DMS79 (cell line): ENCODE measurements around the gene CUX1.

Source experiments
- DNase-seq: peaks from one replicate; lab custom pipeline; 2025; lab: John Stamatoyannopoulos, UW

CUX1 gene

DNA sequence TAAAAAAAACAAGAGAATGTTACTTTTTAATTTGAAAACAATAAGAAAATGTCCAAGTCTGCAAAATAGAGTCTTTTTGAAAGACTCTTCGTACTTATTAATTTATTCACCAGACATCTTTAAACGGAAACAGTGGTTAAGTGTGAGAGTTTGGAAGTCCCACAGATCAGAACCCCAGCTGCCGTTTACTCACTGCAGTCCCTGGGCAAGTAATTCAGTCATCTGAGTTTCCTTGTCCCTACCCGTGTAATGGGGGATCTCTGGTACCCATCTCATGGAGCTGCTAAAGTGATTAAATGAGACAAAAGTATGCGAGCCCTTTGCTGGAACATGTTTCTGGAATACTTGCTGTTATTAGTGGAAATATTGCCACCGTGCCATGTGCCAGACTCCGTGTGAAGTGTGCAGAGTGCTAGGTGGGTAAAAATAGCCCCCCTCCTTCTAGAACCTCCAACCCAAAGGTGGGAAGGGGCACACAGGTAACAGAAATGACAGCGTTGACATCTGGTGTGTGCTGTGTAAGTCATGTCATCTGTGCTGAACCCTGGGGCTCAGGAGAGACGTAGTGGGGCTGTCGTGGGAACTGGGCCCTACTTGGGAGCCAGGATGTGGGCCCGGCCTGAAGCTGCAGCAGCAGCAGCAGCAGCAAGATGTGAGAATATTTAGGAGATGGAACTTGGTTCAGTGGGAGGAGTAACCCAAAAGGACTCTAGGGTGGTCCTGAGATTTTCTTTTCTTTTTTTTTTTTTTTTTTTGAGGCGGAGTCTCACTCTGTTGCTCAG lies 140.5 kb downstream of the CUX1 start:
- no peak for DNase-seq

DNA sequence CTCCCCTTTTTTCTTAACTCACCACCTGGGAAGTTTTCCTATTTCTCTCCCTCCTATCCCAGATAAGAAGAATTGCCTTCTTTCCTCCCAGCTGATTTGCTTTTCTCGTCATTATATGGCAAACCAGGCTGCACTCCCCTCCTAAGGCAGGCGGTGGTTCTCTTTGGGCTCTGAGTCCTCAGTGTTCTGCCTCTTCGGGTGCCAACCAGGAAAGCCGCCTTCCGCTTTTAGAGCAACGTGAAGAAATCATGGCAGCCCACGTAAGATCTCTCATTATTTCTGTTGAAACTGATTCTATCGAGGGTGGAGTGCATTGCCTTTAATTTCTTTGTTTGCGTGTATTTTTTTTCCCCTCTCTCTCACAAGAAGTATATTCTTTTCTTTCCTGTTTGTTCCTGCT lies 141.9 kb downstream of the CUX1 start:
- DNase-seq: no peak

GRCh38 chr7:101959829-101960228 lies 142.4 kb downstream of the CUX1 start:
- DNase-seq: no peak

DNA sequence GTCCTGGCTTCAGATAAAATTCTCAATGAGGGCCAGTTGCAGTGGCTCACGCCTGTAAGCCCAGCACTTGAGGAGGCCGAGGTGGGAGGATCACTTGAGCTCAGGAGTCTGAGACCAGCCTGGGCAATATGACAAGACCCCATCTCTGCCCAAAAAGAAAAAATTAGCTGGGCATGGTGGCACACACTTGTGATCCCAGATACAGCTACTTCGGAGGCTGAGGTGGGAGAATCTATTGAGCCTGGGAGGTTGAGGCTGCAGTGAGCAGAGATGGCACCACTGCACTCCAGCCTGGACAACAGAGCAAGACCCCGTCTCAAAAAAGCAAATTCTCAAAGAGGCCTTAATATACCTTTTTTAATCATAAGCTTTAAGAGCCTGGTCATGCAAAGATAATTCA lies 142.9 kb downstream of the CUX1 start:
- DNase-seq: no peak

GRCh38 chr7:101960985-101961708 lies 143.7 kb downstream of the CUX1 start:
- DNase-seq: no peak

- no peak for DNase-seq
These were observed 144.4 kb downstream of the CUX1 start for GRCh38 chr7:101961811-101962210.

DNA sequence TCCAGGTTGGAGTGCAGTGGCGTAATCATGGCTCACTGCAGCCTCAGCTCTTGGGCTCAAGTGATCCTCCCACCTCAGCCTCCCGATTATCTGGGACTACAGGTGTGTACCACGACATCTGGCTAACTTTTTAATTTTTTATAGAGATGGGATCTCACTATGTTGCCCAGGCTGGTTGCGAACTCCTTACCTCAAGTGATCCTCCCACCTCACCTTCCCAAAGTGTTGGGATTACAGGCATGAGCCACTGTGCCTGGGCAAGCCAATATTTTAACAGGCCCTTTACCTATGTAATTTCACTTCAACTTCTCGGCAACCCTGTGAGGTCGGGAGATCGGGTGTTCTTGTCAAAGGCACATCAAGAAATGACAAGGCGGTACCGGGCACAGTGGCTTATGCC lies 146.3 kb downstream of the CUX1 start:
- no peak for DNase-seq

DNA sequence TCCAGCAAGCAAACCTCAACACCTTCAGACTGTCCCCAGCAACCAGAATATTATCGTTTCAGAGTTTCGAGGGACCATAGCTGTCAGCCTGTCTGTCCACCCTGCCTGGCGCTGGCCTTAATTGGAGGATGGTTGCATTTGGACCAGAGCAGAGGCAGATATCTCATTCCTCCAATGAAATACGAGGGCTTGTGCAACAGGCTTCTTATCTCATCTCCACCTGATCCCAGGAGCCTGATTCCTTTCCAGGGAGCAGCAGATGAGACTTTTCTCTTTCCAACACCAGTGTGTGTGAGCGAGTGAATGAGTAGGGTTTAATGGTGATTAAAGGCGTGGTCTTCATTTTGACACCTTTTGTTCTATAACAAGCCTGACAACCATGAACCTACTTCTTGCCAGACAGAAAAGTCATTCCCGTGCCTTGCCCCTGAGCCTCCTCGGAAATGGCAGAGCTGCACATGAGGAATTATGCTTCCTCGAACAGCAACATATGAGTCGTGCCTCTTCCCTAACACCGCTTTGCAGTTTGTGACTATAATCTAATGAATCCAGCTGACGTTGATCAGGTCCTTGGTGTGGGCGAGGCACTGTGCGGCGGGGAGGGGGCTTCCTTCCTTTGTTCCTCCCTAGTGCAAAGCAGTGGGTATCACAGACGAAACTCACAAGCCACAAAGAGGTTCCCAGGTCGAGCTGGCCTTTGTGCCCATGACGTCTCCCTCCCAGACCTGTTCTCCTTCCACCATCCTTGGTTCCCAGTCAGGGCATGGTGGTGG lies 147.4 kb downstream of the CUX1 start:
- DNase-seq: no peak

GRCh38 chr7:101968720-101969466 lies 151.5 kb downstream of the CUX1 start:
- DNase-seq: no peak

GRCh38 chr7:101969997-101970585 lies 152.7 kb downstream of the CUX1 start:
- DNase-seq: no peak

DNA sequence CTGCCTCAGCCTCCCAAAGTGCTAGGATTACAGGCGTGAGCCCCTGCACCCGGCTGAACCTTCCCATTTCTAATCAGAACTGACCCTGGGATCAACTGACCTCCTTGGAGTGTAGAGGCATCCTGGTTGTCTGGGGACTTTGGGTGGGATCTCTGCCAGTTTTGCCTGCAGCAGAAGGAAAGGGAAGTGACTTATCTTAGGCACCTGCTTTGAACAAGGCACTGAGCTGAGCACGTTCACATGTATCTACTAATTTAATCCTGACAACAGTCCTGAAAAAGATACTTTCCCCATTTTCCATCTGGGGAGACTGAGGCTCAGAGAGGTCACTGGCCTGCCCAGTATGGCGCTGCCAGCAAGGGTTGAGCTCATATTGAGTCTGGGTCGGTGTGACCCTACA lies 153.4 kb downstream of the CUX1 start:
- no peak for DNase-seq

DNA sequence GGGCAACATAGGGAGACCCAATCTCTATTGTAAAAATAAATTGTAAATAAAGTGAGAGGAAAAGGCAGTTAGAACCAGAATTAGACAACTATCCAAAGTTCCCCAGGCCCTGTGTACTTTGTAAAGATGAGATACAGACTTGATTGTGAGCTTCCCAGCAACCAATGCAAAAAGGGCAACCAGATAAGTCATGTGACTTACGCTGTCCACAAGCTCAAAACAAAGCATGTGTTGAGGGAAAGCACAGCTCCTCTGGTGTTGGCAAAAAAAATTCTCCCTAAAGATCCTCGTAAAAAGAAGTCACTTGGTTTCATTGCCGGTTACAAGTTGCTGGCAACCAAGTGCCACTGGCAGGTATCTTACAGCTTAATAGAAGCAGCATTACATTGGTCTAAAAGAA lies 154.0 kb downstream of the CUX1 start:
- DNase-seq: no peak

DNA sequence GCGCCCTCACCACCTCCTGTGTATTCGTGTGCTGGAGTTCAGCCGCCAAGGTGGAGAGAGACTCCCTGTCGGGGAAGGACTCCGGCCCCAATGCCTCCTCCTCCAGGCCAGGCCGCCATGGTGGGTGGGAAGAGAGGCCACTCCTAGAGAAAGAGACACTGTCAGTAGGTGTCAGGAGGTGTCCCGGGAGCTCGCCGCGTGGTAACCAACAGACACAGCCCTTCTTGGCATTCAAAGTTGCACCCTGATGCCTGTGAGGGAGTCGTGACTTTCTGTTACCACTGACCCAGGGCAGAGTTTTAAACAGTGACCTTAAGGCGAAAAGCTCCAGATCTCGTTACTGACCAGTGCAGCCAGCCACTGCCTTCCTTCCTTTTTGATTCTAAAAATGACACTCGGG lies 155.2 kb downstream of the CUX1 start:
- no peak for DNase-seq

GRCh38 chr7:101973130-101973529 lies 155.7 kb downstream of the CUX1 start:
- DNase-seq: no peak

DNA sequence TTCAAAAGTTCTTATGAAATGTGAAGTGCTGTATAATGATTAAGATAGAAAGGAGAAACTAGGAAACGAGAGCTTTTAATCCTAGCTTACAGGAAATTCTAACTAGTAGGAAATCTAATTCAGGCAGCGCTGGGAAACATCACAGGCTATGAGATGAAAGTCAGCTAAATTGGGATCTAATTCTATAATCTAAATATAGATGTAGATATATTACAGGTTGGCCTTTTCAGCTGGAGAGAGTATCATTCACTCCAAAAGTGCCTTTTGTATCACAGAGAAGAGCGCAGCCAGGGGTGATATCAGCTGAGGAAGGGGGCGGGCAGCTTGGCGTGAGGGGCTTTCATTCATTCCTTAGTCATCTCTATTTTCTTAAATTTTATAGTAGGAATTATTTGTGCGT lies 157.0 kb downstream of the CUX1 start:
- DNase-seq: no peak

DNA sequence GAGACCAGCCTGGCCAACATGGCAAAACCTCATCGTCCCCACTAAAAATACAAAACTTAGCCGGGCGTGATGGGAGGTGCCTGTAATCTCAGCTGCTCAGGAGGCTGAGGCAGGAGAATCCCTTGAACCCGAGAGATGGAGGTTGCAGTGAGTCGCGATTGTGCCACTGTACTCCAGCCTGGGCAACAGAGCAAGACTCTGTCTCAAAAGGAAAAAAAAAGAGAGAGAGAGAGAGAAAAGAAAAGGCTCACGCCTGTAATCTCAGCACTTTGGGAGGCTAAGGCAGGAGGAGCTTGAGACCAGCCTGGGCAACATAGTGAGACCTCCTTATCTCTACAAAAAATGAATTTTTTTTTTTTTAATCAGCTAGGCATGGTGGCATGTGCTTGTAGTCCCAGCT lies 157.6 kb downstream of the CUX1 start:
- no peak for DNase-seq

GRCh38 chr7:101976411-101976810 lies 159.0 kb downstream of the CUX1 start:
- DNase-seq: no peak

GRCh38 chr7:101977249-101977648 lies 159.8 kb downstream of the CUX1 start:
- no peak for DNase-seq

DNA sequence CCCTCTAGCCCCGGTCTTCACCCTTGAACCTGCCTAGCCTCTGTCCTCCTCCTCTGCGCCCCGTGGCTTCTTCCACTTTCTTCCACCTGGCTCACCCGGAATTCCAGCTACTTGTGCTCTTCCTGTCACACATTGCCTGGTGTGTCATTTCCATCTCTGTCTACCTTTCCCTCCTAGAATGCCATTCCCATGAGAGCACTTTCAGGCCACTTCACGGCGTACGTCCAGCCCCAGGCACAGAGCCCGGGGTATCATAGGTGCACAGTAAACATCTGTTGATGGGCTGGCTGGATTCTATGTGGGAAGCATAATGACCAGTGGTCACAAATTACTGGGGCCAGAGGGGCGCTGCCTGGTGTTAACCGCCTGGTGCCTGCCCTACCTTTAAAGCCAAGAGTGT lies 161.3 kb downstream of the CUX1 start:
- no peak for DNase-seq

DNA sequence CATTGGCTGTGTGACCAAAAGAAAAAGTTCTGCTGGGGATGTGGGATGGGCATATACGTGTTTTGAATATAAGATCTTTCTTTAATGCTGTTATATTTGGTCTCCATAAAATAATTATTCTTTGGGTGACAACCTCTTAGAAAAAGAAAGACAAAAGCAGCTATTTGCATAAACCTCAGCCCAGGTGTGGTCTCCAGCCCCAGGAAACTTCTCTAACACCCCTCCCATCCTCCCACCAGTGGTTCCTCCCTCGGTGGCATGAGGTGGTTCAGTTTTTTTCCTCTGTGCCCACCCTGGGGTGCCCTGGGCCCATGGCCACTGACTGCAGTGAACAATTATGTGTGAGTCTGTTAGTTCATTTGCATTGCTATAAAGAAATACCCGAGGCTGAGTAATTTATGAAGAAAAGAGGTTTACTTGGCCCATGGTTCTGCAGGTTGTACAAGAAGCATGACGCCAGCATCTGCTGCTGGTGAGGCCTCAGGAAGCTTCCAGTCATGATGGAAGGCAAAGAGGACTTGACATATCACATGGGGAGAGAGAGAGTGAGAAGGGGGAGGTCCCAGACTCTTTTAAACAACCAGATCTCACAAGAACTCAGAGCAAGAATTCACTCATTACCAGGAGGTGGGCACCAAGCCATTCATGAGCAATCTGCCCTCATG lies 165.9 kb downstream of the CUX1 start:
- DNase-seq: no peak
